Activated CD4-positive, alpha-beta T cell treated with anti-CD3 and anti-CD28 coated beads, Interleukin-2, amount 50 U/mL, for 48 hours (primary cell): ENCODE measurements around the gene HRK.
"Not testable (repeated sequence)": the region's sequence is repeated elsewhere in the genome, so short reads cannot be mapped to it uniquely, and the experiment has no call there.

ENCODE experiments used
- DNase-seq, 2 experiments: peaks; one replicate each; pipeline ENCODE4 v3.0.0-alpha.2; 2020

Gene HRK

DNA sequence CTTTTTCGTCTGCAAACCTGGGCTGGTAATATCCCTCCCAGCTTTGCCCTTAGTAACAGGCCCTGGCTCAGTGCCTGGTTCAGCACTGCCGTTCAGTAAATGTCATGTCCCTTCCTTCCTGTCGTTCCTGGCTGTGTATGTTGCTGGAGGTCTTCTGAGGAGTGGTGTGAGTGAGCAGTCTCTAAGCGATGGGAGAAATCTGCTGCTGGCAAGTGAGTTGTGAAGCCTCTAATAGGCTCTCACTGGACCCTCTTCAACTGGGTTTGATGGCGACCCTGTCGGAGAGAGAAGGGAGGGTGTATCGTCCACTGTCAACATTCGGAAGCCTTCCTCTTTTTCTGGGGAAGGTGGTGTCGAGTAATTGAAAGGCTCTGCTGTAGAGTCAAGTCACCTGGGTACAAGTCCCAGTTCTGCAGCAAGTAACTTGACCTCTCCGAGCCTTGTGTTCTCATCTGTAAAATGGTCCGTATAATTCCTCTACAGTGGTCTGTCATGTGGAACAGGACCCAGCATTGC lies 62.8 kb downstream of the HRK start:
- DNase-seq: peak; percentile 4 to 5

DNA sequence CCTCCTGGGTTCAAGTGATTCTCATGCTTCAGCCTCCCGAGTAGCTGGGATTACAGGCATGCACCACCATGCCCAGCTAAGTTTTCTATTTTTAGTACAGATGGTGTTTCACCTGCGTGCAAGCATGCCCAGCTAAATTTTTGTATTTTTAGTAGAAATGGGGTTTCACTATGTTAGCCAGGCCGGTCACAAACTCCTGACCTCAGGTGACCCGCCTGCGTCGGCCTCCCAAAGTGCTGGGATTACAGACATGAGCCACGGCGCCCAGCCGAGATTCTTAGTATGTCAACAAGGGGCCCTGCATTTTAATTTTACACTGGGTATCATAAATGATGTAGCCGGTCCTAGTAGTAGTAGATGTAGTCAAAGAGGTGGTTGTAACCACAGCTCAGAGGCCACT lies 66.5 kb downstream of the HRK start:
- DNase-seq: not testable (repeated sequence)

DNA sequence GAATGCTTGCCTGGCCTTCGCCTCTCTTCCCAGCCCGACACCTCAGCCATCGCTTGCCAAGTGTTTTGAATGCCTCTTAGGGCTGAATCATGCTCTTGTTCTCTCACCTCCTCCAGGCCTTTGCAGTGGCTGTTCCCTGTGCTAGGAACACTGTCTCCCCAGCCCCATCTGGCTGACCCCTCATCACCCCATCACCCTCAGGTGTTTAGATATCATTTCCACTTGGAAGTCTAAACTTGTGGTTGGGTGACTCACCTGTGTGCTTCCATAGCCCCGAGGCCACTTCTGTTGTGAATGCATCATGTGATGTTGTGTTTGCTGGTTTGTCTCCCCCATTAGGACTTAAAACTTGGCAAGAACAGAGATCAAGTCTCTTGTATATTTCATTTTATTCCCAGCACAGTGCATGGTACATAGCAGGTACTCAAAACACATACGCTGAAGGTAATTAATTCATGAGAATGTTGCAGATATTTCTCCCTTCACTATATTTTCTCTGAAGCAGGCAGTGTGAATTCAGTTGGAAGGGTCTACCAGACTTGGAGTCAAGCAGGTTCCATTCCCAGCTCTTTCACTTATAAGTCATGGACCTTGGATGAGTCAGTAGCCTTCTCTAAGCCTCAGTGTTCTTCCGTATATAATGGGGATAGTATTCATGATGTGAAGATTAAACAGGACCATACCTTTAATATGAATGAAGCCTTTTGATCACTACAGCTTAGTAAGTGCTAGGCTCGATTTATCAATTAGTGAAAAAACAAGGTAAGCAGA lies 67.8 kb downstream of the HRK start:
- DNase-seq: no peak

DNA sequence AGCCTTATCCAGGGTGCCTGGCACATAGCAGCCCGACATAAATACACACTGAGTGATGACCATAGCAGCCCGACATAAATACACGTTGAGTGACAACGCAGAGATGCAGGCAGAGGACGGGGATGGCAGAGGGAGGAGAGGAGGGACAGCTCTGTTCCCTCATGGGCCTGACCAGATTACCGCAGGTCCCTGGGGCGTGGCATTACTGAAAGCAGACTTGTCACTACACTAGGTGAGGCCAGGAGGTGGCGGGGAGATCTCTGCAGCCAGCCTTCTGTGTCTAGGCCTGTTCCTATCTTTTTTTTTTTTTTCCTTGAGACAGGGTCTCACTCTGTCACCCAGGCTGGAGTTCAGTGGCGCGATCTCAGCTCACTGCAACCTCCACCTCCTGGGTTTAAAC lies 69.0 kb downstream of the HRK start:
- DNase-seq: no peak

DNA sequence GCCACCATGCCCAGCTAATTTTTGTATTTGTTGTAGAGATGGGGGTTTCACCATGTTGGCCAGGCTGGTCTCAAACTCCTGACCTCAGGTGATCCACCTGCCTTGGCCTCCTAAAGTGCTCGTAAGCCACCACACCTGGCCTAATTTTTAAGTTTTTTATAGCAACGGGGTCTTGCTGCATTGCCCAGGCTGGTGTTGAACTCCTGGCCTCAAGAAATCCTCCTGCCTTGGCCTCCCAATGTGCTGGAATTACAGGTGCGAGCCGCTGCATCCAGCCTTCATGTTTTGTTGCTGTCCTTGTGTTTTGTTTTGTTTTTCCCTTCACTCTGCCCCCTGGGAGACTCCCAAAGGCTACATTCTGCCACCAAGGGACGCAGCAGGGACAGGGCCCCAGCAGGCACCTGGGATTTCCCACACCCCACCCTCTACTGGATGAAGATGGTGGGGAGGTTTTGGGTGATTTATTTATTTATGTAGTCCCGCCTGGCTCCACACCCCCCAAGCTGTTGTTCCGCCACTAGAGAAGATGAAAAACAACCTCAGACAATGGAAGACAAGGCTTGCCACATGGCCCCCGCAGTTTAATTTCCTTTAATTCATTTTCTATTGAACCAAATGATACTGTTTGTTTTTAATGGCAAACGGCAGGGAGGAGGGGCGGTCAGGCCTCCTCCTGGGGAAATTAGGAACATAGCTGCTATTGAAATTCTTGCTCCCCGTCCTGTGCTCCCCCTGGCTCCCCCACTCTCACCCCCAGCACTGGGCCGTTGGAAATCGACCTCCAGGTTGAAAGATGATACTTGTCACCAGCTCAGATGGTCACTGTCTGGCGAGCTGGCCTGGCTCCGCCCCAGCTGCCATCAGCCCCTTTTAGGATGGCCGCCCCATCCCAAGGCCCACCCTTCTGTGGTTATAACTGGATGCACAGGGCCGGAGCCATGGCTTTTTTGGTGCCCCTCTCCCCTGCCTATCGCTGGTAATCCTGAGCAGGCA lies 72.8 kb downstream of the HRK start:
- no peak for DNase-seq

DNA sequence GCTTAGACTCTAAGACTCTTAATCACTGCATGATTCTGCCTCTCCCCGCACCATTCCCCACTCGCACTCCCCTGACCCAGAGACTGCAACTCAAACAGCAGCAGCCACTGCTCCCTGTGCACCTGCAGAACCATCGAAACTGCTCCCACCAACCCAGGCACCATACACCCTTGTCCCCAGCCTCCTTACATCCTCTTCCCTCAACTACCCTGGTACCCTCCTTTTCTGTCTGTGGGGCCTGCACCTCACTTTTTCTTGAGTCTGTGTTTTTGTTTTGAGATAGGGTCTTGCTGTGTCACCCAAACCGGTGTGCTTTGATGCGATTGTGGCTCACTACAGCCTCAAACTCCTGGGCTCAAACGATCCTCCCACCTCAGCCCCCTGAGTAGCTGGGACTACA lies 73.7 kb downstream of the HRK start:
- no peak for DNase-seq

DNA sequence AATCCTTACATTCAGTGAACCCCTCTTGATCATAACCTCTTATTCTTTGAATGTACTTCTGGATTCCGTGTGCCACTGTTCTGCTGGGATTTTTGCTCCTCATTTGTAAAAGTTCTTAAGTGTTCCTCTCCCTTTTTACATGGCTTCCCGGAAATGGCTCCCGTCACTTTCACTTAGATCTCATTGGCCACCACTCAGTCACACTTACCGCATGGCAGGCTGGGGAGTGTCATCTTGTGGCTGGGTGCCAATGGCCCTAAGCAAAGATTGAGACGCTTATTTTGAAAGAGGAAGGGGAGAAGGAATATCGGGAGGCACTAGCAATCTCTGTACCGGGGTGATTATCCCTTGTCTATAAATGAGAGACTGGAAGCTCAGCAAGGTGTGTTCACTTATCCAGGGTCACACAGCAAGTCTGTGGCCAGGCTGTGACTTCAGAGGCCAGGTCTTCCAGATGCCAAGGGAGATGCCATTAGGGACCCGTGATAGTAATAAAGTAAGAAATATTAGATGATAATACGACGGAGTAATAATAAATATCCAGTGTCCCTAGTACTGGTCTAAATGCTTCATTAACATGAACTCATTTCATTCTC lies 74.3 kb downstream of the HRK start:
- DNase-seq: no peak
